ENCODE measurements around the gene BOK.

GRCh38 chr2:241618829-241619228 is 60.3 kb downstream of the BOK start:
- TF ChIP-seq SMAD3 (CRISPR knock-in tag; conservative IDR thresholded peaks at IDR 0.05): no peak
- TF ChIP-seq HIVEP1 (CRISPR knock-in tag; IDR thresholded peaks at IDR 0.05): no peak
- no peak for TF ChIP-seq ZBTB26 (CRISPR knock-in tag; IDR thresholded peaks at IDR 0.05)
- TF ChIP-seq E2F5 (CRISPR knock-in tag; IDR thresholded peaks at IDR 0.05): no peak
- TF ChIP-seq ELF4 (CRISPR knock-in tag; IDR thresholded peaks at IDR 0.05): no peak
- no peak for TF ChIP-seq CREBBP (IDR thresholded peaks at IDR 0.05; ENCODE audit: low read depth, low read length)
- no peak for TF ChIP-seq DDX20 (tag; IDR thresholded peaks at IDR 0.05; ENCODE audit: low read depth)
- no peak for TF ChIP-seq ZNF586 (CRISPR knock-in tag; conservative IDR thresholded peaks at IDR 0.05)
- TF ChIP-seq RAD21 (CRISPR knock-in tag; conservative IDR thresholded peaks at IDR 0.05 in 1 of 2, IDR thresholded peaks at IDR 0.05 in 1 of 2): no peak
- TF ChIP-seq, protein P1, sequence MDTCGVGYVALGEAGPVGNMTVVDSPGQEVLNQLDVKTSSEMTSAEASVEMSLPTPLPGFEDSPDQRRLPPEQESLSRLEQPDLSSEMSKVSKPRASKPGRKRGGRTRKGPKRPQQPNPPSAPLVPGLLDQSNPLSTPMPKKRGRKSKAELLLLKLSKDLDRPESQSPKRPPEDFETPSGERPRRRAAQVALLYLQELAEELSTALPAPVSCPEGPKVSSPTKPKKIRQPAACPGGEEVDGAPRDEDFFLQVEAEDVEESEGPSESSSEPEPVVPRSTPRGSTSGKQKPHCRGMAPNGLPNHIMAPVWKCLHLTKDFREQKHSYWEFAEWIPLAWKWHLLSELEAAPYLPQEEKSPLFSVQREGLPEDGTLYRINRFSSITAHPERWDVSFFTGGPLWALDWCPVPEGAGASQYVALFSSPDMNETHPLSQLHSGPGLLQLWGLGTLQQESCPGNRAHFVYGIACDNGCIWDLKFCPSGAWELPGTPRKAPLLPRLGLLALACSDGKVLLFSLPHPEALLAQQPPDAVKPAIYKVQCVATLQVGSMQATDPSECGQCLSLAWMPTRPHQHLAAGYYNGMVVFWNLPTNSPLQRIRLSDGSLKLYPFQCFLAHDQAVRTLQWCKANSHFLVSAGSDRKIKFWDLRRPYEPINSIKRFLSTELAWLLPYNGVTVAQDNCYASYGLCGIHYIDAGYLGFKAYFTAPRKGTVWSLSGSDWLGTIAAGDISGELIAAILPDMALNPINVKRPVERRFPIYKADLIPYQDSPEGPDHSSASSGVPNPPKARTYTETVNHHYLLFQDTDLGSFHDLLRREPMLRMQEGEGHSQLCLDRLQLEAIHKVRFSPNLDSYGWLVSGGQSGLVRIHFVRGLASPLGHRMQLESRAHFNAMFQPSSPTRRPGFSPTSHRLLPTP (IDR thresholded peaks at IDR 0.05; ENCODE audit: borderline replicate concordance, extremely low read depth, insufficient read length): no peak

All from K562 (cell line).